ENCODE measurements around the gene TNMD.

Gene TNMD

DNA sequence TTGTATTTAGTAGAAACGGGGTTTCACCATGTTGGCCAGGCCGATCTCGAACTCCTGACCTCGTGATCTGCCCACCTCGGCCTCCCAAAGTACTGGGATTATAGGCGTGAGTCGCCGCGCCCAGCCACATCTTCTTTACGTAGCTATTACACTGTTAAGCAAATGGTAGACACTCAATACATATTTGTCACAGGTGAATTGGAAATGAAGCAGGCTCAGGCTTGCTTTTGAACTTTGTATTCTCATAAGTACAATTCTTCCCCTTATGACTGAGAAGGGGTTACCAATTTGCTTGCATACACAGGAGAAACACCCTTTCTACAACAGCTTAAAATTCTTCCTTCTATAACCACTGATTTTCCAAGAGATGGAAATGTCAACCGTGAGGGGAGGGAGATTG lies 58.5 kb downstream of the TNMD start:
- no peak for TF ChIP-seq CTCF (IDR thresholded peaks at IDR 0.05; ENCODE audit: insufficient read depth, low read depth, low read length, missing control alignments)

GRCh38 chrX:100643956-100644860 lies 59.5 kb downstream of the TNMD start, which contains the start of gene SRPX2:
SRPX2 (plus strand) TSS chrX:100644199; CDS start chrX:100646323, 2,124 bp downstream.
- peak; percentile 88 for DNase-seq (ENCODE audit: low read depth)
- peak within 1 kb of the TSS; percentile 42 for H3K4me3 ChIP-seq (ENCODE audit: low read length)

More for the DNA sequence above, 58.5 kb downstream of the TNMD start:
- peak; percentile 84 for DNase-seq (ENCODE audit: low read depth)
- H3K4me3 ChIP-seq (ENCODE audit: low read length), result no peak overlapping the region

GRCh38 chrX:100645106-100645505 lies 60.4 kb downstream of the TNMD start:
- TF ChIP-seq CTCF (IDR thresholded peaks at IDR 0.05; ENCODE audit: insufficient read depth, low read depth, low read length, missing control alignments), result no peak
- H3K4me3 ChIP-seq (ENCODE audit: low read length), result peak overlapping the region; percentile 42
- DNase-seq (ENCODE audit: low read depth), result peak; percentile 66

More at GRCh38 chrX:100643956-100644860, 59.5 kb downstream of the TNMD start, which contains the start of gene SRPX2:
- no peak for TF ChIP-seq CTCF (IDR thresholded peaks at IDR 0.05; ENCODE audit: insufficient read depth, low read depth, low read length, missing control alignments)

DNA sequence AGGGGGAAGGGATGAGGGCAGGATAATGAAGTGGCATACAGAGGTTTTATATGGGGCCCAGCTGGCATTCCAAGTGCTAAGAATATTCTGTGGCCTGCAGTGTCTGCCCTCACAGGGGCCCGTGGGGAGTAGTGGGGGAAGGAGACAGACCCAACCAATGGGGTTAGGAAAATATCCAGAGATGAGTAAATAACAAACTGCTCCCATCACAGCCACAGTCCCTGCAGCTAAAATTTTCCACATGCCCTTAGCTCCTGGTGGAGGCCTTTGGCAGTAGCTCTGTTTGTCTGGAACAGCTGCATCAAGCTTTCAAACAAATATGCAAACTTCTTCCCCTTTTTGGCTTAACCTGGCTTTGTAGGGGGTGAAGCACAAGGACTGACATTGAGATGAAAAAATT lies 62.4 kb downstream of the TNMD start:
- no peak for DNase-seq (ENCODE audit: low read depth)
- no peak for TF ChIP-seq CTCF (IDR thresholded peaks at IDR 0.05; ENCODE audit: insufficient read depth, low read depth, low read length, missing control alignments)
- H3K4me3 ChIP-seq (ENCODE audit: low read length), result no peak overlapping the region

DNA sequence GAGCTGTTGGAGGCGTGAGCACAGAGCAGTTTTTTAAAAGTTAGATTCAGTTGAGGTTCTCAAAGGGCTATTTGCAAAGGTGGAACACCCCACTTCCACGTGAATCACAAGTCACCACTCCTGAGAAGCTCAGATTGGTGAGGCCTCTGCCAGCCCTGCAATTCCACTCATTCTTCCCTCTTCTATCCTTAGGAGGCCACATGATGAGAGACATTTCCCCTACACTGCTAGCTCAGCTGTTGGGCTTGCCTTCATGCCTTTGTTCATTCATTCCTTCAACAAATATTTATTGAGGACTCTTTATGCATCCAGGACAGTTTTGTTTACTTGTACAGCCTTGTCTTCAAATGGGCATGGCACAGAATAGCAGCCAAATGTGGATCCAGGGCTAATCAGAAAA lies 63.0 kb downstream of the TNMD start:
- no peak overlapping the region for H3K4me3 ChIP-seq (ENCODE audit: low read length)
- DNase-seq (ENCODE audit: low read depth), result no peak
- TF ChIP-seq CTCF (IDR thresholded peaks at IDR 0.05; ENCODE audit: insufficient read depth, low read depth, low read length, missing control alignments), result no peak

GRCh38 chrX:100648458-100649417 lies 64.0 kb downstream of the TNMD start:
- no peak overlapping the region for H3K4me3 ChIP-seq (ENCODE audit: low read length)
- DNase-seq (ENCODE audit: low read depth), result peak; percentile 38
- no peak for TF ChIP-seq CTCF (IDR thresholded peaks at IDR 0.05; ENCODE audit: insufficient read depth, low read depth, low read length, missing control alignments)
